Epithelial cell of alveolus of lung (primary cell): ENCODE data around the gene RPL22. TPM values are rescaled to one million over a fixed set of nuclear protein-coding genes. Genes with fewer than 3 reads are reported as not detected.

ENCODE experiments used
- total RNA-seq: library from RNA; depleted of rRNA; stranded (reverse); fragments of >200 nt; gene quantifications from 2 replicates; pipeline ENCODE4 v1.2.1, GENCODE V29; 2015

The RPL22 gene
- total RNA-seq: 143 and 226 TPM in 2 replicates

DNA sequence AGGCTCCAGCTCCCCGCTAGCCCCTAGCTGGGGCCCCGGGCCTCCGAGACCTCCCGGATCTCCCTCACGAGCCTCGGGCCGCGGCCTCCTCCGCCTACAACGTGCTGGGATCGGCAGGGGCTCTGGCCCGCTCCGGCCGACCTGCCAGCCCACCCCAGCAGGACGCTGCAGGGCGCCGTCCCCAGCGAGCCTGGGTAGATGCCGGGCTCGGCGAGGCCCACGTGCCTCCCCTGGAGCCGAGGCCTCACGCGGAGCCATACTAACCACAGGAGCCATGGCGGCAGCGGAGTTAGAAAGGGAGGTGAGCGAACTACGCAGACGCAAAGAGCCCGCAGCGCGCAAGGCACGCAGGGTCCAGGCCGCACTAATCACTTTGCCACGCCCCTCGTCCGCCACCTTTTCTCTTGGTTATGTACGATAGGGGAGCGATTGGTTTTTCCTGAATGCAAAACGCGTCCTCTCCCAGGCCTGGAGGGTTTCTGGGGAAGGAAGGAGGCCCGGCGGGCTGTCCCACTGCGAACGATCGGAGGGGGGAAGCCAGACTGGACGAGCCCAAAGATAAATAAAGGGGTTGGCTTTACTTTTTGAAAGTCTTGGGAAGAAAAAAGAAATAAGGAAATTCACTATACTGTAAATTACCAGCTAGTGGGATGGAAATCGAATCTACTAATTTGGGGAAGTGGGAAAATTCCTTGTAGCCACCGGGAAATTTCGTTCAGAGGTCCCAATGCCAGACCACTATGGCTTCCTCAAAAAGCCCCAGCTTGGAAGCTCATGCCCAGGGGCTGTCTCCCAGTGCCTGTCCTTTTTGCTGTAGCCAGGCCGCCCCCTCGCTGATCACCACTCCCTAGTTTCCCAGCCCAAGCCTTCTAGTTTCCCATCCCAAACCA lies at the start of gene RPL22:
Gene RPL22, minus strand, starts transcription at position 298 of the 890 bp plus-strand sequence. Its CDS starts 22 bp downstream, at position 276.

DNA sequence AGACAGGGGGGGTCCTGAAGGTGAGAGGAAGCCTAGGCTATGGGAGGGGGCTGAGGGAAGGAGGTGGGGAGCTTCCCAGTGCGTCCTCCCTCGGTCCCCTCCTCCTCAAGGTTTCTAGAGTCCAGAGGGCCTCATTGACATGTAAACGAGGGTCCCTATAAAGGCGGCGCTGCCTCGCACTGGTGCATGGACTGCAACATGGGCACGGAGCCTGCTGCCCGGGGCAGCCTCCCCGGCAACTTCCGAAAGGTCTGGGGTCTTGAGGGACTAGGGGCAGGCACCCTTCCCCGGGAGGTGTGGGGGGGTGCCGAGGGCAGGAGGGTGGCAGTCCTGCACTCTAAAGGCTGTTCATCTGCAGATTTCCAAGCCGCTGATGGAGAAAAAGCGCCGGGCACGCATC lies 44.6 kb upstream of the RPL22 start, which contains the start of gene HES3:
Gene HES3, plus strand, starts transcription at position 187 of the 400 bp plus-strand sequence. Its CDS starts 187 bp downstream, at position 374.

DNA sequence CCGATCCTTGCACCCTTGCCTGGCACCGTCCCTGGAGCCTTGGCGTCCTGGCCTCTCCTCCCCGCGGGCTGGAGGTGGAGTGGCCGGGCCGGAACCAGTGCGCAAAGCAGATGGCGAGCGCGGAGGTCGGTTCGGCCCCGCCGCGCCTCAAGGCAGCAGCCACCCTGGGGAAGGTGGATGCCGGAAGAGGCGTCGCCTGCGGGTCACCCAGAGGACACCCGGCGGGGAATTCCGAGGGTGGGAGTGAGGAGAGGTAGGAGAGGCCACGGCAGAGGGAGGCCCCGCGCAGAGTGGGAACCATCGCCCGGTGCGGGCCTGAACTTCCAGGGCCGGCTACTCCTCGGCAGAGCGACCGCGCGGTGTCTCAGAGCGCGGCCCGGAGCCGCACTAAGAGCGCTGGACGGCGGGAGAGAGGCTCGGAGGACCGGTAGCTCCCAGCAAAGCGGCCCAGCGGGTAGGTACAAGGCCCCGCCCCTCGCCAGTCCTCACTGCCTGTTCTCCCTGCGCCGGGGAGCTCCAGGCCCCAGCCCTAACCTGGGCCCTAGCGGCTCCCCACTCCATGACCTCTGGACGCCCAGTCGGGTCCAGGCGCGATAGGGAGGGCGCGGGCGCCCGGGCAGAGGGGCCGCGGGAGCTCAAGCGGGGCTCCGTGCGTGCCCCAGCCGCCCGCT lies 6.6 kb upstream of the RPL22 start, which contains the start of gene RNF207:
Gene RNF207, plus strand, starts transcription at position 271 of the 671 bp plus-strand sequence. CDS start 417 bp downstream, outside the sequence.

DNA sequence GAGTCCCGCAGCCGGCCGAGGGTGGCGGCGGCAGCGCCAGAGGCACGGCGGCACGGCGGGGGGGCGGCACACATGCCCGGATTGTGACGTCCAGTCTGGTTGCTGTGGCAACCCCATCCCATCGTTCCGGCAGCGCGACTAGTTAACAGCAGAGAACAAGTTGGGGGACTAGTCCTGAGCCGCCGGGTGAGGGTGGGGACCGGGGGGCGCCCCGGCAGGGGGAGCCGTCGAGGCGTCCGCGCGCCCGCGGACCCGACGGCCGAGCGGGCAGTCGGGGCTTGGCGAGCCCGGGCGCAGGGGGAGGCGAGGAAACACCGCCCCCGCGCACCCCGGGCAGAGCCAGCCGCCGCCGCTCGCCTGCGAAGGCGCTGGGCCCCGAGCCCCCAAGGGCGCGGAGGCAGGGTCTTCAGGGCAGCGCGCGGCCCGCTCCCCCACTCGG lies 19.1 kb downstream of the RPL22 start, which contains the start of gene CHD5:
Gene CHD5, minus strand, starts transcription at position 54 of the 439 bp plus-strand sequence. CDS start 298 bp downstream, outside the sequence.

Other genes with a start within 250 kb of the RPL22 start
- gene NPHP4, start 207.2 kb downstream of the RPL22 start, total RNA-seq: 4.0 and 5.7 TPM in 2 replicates
- 1.9 and 6.1 TPM in 2 replicates for gene KCNAB2, start 153.7 kb downstream of the RPL22 start, total RNA-seq
- gene CHD5, start 19.3 kb downstream of the RPL22 start, total RNA-seq: under 0.01 and 0.24 TPM in 2 replicates
- gene RNF207, start 6.5 kb upstream of the RPL22 start, total RNA-seq: 10.3 and 23.4 TPM in 2 replicates
- 42.0 and 58.6 TPM in 2 replicates for gene ICMT, start 36.4 kb upstream of the RPL22 start, total RNA-seq
- not detected in 2 replicates for gene HES3, start 44.6 kb upstream of the RPL22 start, total RNA-seq
- 5.4 and 6.6 TPM in 2 replicates for gene GPR153, start 61.5 kb upstream of the RPL22 start, total RNA-seq
- gene ACOT7, start 194.2 kb upstream of the RPL22 start, total RNA-seq: 36.4 and 66.1 TPM in 2 replicates
- 0.08 and 5.0 TPM in 2 replicates for gene HES2, start 220.3 kb upstream of the RPL22 start, total RNA-seq
- gene ESPN, start 225.2 kb upstream of the RPL22 start, total RNA-seq: 0.13 TPM in 1 of 2 replicates, not detected in the other